SK-N-SH treated with all-trans-retinoic acid at 6 μM for 48 hours (cell line): ENCODE results near the gene TBCK.

Experiments
- ATAC-seq: fragments of 200-7000 bp; cut with Tn5 transposase; 3 replicates; pipeline ENCODE4 v1.9.1; 2020; ENCODE audit warnings: mild to moderate bottlenecking, moderate library complexity
- ARNTL ChIP-seq: fragments of 450-650 bp; formaldehyde crosslinking; IDR thresholded peaks from 2 replicates; pipeline ENCODE4 v1.5.0; 2020; ENCODE audit warnings: low read depth, mild to moderate bottlenecking, moderate library complexity, borderline replicate concordance
- CSDC2 ChIP-seq: fragments of 250-450 bp; sonication (Bioruptor Pico); IDR thresholded peaks from 2 replicates; pipeline ENCODE4 v1.5.0; 2020; ENCODE audit warnings: mild to moderate bottlenecking, moderate library complexity
- ESRRG ChIP-seq: fragments of 250-450 bp; sonication (Bioruptor Pico); IDR thresholded peaks from 2 replicates; pipeline ENCODE4 v1.6.1; 2021; ENCODE audit warnings: mild to moderate bottlenecking
- GLIS3 ChIP-seq: fragments of 250-450 bp; sonication (Bioruptor Pico); IDR thresholded peaks from 2 replicates; pipeline ENCODE4 v1.5.0; 2020; ENCODE audit warnings: mild to moderate bottlenecking, moderate library complexity
- ISL1 ChIP-seq: fragments of 250-450 bp; sonication (Bioruptor Pico); IDR thresholded peaks from 2 replicates; pipeline ENCODE4 v2.1.2; 2022; ENCODE audit warnings: mild to moderate bottlenecking, moderate library complexity
- OSR1 ChIP-seq: fragments of 250-450 bp; sonication (Bioruptor Pico); IDR thresholded peaks from 2 replicates; pipeline ENCODE4 v1.8.0; 2022; ENCODE audit warnings: moderate library complexity, mild to moderate bottlenecking, inconsistent platforms
- PPARA ChIP-seq: fragments of 250-450 bp; sonication (Bioruptor Pico); IDR thresholded peaks from 2 replicates; pipeline ENCODE4 v1.5.0; 2020; ENCODE audit warnings: mild to moderate bottlenecking, borderline replicate concordance
- TCF4 ChIP-seq: fragments of 250-450 bp; sonication (Bioruptor Pico); IDR thresholded peaks from 2 replicates; pipeline ENCODE4 v1.8.0; 2021; ENCODE audit warnings: mild to moderate bottlenecking, moderate library complexity, borderline replicate concordance
- ZFP3 ChIP-seq: fragments of 250-450 bp; sonication (Bioruptor Pico); IDR thresholded peaks from 2 replicates; pipeline ENCODE4 v1.5.0; 2020; ENCODE audit warnings: mild to moderate bottlenecking, moderate library complexity
- ZFP30 ChIP-seq: fragments of 450-650 bp; formaldehyde crosslinking; IDR thresholded peaks from 2 replicates; pipeline ENCODE4 v1.5.0; 2022; ENCODE audit warnings: mild to moderate bottlenecking, moderate library complexity
- ZNF565 ChIP-seq: fragments of 450-650 bp; formaldehyde crosslinking; conservative IDR thresholded peaks from 2 replicates; pipeline ENCODE4 v1.5.0; 2020; ENCODE audit warnings: low read depth, mild to moderate bottlenecking, moderate library complexity
- ZNF70 ChIP-seq: fragments of 450-650 bp; formaldehyde crosslinking; IDR thresholded peaks from 2 replicates; pipeline ENCODE4 v1.5.0; 2020; ENCODE audit warnings: mild to moderate bottlenecking, moderate library complexity
- ZNF8 ChIP-seq: fragments of 450-650 bp; formaldehyde crosslinking; IDR thresholded peaks from 2 replicates; pipeline ENCODE4 v1.5.0; 2020; ENCODE audit warnings: mild to moderate bottlenecking, moderate library complexity
- TF ChIP-seq, protein P1 (sequence below): fragments of 250-450 bp; sonication (Bioruptor Pico); IDR thresholded peaks from 2 replicates; pipeline ENCODE4 v1.8.0; 2021; ENCODE audit warnings: low read depth, mild to moderate bottlenecking, moderate library complexity, borderline replicate concordance
- TF ChIP-seq, protein P2 (sequence below): fragments of 250-450 bp; sonication (Bioruptor Pico); IDR thresholded peaks from 2 replicates; pipeline ENCODE4 v1.5.1; 2021; ENCODE audit warnings: mild to moderate bottlenecking, moderate library complexity
- TF ChIP-seq, protein P3 (sequence below): fragments of 250-450 bp; sonication (Bioruptor Pico); IDR thresholded peaks from 2 replicates; pipeline ENCODE4 v1.5.1; 2020; ENCODE audit warnings: low read depth, mild to moderate bottlenecking, moderate library complexity
- TF ChIP-seq, protein P4 (sequence below): fragments of 250-450 bp; sonication (Bioruptor Pico); IDR thresholded peaks from 2 replicates; pipeline ENCODE4 v1.8.0; 2020; ENCODE audit warnings: mild to moderate bottlenecking, moderate library complexity, borderline replicate concordance

The TBCK gene

DNA sequence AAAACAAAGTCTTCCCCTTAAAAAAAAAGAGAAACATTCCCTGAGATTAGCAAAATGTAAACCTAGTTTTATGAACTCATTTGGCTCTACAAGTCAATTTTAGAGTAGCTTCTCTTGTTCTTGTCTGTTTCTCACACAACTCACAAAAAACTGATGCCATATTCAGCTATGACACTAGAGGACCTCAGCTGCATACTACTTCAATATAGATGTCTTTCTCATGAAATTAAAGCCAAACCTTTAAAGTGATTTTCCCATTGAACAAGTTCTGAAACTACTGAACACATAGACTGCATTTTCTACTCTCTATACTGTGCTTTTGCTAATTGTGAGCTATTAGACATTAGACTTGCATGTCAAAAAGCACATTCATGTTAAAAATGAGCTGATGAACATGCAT lies 49.8 kb downstream of the TBCK start:
- ATAC-seq = peak; percentile 78
- no peak for TF ChIP-seq GLIS3 (CRISPR knock-in tag)
- TF ChIP-seq, protein P1, sequence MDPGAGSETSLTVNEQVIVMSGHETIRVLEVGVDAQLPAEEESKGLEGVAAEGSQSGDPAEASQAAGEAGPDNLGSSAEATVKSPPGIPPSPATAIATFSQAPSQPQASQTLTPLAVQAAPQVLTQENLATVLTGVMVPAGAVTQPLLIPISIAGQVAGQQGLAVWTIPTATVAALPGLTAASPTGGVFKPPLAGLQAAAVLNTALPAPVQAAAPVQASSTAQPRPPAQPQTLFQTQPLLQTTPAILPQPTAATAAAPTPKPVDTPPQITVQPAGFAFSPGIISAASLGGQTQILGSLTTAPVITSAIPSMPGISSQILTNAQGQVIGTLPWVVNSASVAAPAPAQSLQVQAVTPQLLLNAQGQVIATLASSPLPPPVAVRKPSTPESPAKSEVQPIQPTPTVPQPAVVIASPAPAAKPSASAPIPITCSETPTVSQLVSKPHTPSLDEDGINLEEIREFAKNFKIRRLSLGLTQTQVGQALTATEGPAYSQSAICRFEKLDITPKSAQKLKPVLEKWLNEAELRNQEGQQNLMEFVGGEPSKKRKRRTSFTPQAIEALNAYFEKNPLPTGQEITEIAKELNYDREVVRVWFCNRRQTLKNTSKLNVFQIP (CRISPR knock-in tag) = no peak
- no peak for TF ChIP-seq ZNF8 (CRISPR knock-in tag)
- no peak for TF ChIP-seq ZFP30
- TF ChIP-seq, protein P2, sequence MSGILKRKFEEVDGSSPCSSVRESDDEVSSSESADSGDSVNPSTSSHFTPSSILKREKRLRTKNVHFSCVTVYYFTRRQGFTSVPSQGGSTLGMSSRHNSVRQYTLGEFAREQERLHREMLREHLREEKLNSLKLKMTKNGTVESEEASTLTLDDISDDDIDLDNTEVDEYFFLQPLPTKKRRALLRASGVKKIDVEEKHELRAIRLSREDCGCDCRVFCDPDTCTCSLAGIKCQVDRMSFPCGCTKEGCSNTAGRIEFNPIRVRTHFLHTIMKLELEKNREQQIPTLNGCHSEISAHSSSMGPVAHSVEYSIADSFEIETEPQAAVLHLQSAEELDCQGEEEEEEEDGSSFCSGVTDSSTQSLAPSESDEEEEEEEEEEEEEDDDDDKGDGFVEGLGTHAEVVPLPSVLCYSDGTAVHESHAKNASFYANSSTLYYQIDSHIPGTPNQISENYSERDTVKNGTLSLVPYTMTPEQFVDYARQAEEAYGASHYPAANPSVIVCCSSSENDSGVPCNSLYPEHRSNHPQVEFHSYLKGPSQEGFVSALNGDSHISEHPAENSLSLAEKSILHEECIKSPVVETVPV (CRISPR knock-in tag) = no peak
- TF ChIP-seq OSR1 (CRISPR knock-in tag) = no peak
- TF ChIP-seq, protein P3, sequence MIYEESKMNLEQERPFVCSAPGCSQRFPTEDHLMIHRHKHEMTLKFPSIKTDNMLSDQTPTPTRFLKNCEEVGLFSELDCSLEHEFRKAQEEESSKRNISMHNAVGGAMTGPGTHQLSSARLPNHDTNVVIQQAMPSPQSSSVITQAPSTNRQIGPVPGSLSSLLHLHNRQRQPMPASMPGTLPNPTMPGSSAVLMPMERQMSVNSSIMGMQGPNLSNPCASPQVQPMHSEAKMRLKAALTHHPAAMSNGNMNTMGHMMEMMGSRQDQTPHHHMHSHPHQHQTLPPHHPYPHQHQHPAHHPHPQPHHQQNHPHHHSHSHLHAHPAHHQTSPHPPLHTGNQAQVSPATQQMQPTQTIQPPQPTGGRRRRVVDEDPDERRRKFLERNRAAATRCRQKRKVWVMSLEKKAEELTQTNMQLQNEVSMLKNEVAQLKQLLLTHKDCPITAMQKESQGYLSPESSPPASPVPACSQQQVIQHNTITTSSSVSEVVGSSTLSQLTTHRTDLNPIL (CRISPR knock-in tag) = no peak
- no peak for TF ChIP-seq ARNTL (CRISPR knock-in tag)
- TF ChIP-seq ESRRG (CRISPR knock-in tag) = no peak
- TF ChIP-seq, all 23 proteins: peak for 0

DNA sequence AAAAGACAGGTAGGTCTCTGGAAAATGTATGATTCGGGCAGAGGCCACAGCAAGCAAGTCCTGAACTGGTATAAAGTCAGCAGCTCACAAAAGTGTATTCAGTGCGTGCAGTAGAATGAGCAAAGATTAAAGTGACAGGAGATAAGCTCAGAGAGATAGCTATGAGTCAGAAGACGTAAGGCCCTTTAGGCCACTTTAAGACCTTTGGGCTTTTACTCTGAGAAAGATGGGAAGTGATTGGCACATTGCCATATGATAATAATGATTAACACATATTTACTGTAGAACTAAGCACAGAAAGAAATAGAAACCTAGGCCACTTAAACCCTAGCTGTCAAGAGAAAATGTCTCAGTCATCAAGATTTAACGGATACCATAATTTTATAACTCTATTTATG lies 51.7 kb downstream of the TBCK start:
- ATAC-seq = no peak
- TF ChIP-seq, protein P2 (CRISPR knock-in tag) = no peak
- TF ChIP-seq ZFP3 (no peak), ZFP30 (no peak), ISL1 (CRISPR knock-in tag) (peak; percentile 81), ZNF565 (CRISPR knock-in tag) (no peak)

DNA sequence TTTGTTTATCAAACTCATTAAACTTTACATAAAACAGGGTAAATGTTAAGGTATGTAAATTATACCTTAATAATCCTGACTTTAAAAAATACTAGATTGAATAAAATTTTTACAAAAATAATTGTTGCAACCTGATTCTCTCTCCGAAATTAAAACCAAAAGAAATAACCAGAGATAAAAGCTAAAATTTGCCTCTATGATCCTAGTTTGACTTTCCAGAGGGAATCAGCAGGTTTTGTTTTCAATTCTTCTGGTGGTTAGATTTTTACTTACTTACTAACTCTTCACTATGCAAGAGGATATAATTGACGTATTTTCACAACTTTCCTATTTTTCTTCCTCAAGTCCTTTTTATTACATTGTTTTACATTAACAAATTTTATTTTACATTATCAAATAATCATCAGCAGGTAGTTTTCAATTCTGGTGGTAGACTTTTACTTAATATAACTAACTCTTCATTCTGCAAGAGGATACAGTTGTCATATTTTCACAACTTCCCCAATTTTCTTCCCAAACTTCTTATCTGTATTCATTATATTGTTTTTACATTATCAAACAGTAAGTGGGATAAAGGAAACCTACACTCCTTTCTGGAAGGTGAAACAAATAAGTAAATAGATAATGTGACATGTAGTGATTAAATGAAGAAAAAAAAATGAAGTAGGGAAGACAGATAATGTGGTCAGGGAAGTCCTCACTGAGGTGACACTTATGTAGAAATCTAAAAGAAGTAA lies 52.2 kb downstream of the TBCK start:
- ATAC-seq = no peak
- no peak for TF ChIP-seq ZNF70 (CRISPR knock-in tag)
- TF ChIP-seq, protein P2 (CRISPR knock-in tag) = no peak
- TF ChIP-seq PPARA (CRISPR knock-in tag) = no peak
- TF ChIP-seq ZNF565 (CRISPR knock-in tag) = no peak
- TF ChIP-seq ISL1 (CRISPR knock-in tag) = no peak
- no peak for TF ChIP-seq ZFP3
- TF ChIP-seq OSR1 (CRISPR knock-in tag) = no peak
- TF ChIP-seq, protein P1 (CRISPR knock-in tag) = no peak
- TF ChIP-seq CSDC2 (CRISPR knock-in tag) = no peak
- TF ChIP-seq ZNF8 (CRISPR knock-in tag) = no peak
- TF ChIP-seq, protein P4, sequence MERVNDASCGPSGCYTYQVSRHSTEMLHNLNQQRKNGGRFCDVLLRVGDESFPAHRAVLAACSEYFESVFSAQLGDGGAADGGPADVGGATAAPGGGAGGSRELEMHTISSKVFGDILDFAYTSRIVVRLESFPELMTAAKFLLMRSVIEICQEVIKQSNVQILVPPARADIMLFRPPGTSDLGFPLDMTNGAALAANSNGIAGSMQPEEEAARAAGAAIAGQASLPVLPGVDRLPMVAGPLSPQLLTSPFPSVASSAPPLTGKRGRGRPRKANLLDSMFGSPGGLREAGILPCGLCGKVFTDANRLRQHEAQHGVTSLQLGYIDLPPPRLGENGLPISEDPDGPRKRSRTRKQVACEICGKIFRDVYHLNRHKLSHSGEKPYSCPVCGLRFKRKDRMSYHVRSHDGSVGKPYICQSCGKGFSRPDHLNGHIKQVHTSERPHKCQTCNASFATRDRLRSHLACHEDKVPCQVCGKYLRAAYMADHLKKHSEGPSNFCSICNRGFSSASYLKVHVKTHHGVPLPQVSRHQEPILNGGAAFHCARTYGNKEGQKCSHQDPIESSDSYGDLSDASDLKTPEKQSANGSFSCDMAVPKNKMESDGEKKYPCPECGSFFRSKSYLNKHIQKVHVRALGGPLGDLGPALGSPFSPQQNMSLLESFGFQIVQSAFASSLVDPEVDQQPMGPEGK = no peak
- TF ChIP-seq, protein P3 (CRISPR knock-in tag) = no peak
- TF ChIP-seq ARNTL (CRISPR knock-in tag) = no peak
- no peak for TF ChIP-seq TCF4 (CRISPR knock-in tag)
- no peak for TF ChIP-seq GLIS3 (CRISPR knock-in tag)
- TF ChIP-seq, all 23 proteins: peak for 0
